HG02970 (cell line): ENCODE measurements around the gene PTPRJ.
A peak's percentile ranks its signal among the peaks of the same experiment; 100 is the strongest.
"Not testable (repeated sequence)": the region's sequence is repeated elsewhere in the genome, so short reads cannot be mapped to it uniquely, and the experiment has no call there.

Experiments used
- ATAC-seq: cut with Tn5 transposase; IDR thresholded peaks from one replicate; pipeline ENCODE4 v1.9.1; 2021; ENCODE audit warnings: mild to moderate bottlenecking, moderate library complexity, moderate number of reproducible peaks; ENCODE audit not compliant: unreplicated experiment, low FRiP score

The PTPRJ gene

GRCh38 chr11:48013269-48013901 lies 33.0 kb downstream of the PTPRJ start:
- peak; percentile 43 for ATAC-seq

DNA sequence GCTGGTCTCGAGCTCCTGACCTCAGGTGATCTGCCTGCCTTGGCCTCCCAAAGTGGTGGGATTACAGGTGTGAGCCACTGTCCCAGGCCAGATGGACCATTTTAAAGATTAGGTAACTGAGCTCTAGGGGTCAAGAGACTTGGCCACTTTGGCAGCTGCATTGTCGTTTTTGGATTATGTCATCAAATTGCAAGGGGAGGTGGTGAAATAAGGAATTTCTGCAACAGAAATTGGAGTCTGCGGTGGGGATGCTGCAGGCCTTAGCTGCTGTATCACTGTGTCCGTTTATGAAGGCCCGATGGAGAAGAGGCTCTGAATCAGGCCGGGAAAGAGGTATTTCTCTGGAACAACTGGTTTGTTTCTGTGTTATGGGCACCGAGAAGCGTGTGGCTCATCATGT lies 34.6 kb downstream of the PTPRJ start:
- no peak for ATAC-seq

- ATAC-seq: no peak
Measured at GRCh38 chr11:48017105-48017830, 36.9 kb downstream of the PTPRJ start.

- ATAC-seq: no peak
Measured at GRCh38 chr11:48017831-48018527, 37.6 kb downstream of the PTPRJ start.

GRCh38 chr11:48018528-48019216 lies 38.3 kb downstream of the PTPRJ start:
- no peak for ATAC-seq

DNA sequence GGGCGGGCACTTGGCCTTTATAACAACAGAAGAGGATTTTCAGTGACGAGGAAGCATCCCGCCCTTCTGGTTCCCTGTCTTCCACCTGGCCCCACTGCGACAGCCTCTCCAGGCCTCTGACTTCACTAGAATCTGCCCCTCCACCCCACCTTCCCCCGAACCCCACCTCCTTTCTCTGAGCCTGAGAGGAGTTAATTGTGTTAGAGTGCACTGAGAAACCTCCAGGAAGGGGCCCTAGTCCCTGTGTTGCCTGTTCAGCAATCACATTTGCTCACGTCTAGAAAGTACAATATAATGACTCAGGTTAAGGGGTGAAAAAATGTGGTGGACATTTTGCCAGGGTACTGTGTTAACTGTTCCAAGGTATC lies 38.8 kb downstream of the PTPRJ start:
- no peak for ATAC-seq

GRCh38 chr11:48019595-48019994 lies 39.2 kb downstream of the PTPRJ start:
- no peak for ATAC-seq

DNA sequence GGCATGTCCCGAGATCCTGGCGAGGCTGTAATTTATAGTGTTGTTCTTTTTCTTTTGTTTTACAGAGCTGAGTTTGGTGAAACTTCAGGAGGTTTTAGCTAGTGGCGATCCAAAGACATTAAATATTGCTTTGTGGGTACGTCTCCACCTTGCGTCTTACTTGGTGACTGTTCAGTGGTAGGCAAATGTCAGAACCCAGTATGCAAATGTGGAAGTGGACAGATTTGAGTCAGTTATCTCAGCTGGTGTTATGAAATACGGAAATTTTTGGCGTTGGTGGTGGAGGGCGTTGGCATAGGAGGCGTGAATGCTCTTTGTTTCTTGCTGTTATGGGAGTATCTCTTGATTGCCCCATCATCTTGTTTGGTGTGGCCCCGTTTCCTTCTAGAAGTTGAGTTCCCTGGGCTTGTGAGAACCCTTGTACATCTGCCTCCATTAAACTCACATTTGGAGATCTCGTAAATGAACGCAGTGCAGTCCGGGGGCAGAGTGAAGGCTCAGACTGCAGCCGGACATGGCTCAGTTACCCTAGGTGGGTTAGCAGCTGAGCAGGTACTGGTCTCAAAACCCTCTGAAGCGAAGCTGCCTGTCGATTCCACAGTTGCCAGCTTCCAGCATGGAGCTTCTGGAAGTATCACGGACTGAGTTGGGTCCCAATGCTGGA lies 39.9 kb downstream of the PTPRJ start:
- peak; percentile 49 for ATAC-seq

- ATAC-seq: not testable (repeated sequence)
Measured at GRCh38 chr11:48021201-48021820, 41.0 kb downstream of the PTPRJ start.

DNA sequence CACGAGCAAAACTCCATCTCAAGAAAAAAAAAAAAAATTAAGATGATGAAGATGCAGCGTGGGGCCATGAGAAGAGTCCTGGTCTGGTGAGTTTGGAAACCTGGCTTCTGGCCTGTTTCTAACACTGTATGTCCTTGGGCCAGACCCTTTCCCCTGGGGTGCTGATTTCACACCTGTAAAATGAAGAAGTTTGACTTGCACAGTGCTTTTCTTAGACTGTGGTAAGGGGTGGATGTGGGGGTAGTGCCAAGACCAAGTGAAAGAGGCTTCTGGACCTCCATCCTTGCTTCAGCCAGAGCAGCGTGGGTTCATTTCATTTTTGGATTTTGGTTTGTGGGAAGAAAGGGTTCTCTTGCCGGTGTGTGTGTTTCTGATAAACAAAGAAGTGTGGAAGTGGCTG lies 42.1 kb downstream of the PTPRJ start:
- ATAC-seq: no peak

GRCh38 chr11:48023608-48024007 lies 43.2 kb downstream of the PTPRJ start:
- not testable (repeated sequence) for ATAC-seq

GRCh38 chr11:48024635-48025071 lies 44.3 kb downstream of the PTPRJ start:
- ATAC-seq: no peak

DNA sequence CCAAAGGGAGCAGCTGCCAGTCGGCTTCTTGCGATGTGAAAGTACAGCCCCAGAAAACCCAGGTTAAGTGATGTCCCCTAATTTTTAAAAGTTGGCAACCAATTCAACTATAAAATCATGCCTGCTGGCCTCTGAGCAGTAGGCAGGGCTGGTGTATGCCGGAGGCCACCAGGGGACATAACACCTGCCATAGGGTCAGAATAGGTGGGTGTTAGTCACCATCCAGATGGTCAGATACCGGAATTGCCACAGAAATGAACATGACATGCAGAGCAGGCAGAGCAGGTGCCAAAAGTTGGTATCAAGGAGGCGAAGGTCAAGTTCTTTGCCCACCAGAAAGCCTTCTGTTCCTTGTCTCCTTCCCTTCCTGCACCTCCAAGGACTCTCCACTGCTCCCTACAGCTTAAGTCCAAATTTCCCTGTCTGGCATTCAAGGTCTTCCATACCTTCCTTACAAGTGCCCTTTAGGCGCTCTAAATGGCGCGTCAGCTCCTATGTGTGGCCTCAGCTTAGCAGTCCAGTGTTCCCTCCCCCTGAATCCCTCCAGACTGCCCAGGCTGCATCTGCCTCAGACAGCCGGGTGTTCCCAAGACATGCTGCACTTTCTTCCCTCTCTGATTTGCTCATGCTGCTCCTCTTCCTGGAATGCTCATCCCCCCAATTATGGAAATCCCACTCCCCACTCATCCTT lies 45.1 kb downstream of the PTPRJ start:
- ATAC-seq: no peak

DNA sequence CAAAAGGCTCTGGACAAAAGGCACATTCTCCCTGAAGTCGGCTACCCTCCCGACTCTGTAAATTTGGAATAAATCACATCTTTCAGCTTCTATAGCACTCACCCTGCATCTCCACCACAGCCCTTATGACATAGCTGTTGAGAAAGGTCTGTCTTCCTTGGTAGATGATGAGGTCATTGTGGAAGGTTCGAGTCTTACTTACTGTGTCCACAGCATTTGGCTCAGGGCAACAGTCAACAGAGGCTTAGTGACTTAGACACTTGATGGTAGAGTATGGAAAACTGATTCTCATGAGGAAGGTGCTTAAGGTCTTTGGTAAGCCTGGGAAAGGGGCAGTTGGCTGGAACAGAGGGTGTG lies 45.6 kb downstream of the PTPRJ start:
- ATAC-seq: no peak

- ATAC-seq: no peak
Measured at GRCh38 chr11:48028914-48029680, 48.7 kb downstream of the PTPRJ start.

DNA sequence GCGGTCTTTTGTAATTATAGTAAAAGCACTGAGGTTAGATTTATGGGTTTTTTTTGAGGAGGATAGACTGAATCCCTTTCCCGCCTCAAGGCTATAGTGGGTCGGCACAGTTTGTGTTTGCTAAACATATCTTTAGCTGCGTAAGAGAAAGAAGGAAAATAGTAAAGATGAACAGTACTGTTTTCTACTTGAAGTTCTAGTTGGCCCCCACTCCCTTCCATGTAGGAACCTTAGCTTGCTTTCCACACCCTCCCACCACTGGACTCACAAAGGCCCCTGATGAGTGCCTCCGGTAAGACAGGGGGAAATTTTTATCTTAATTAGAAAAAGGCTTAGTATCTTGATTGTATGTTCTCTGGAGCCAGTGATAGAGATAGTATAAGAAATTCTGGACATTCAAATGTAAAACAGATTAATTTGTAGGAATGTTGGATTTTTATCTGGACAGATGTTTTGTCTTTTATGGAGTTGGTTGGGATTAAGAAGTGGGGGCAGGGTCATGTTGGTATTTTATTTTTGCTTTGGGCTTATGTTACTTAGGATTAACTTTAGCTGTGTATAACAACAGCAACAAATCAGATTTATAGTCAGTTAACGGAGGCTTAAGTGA lies 49.4 kb downstream of the PTPRJ start:
- ATAC-seq: no peak

DNA sequence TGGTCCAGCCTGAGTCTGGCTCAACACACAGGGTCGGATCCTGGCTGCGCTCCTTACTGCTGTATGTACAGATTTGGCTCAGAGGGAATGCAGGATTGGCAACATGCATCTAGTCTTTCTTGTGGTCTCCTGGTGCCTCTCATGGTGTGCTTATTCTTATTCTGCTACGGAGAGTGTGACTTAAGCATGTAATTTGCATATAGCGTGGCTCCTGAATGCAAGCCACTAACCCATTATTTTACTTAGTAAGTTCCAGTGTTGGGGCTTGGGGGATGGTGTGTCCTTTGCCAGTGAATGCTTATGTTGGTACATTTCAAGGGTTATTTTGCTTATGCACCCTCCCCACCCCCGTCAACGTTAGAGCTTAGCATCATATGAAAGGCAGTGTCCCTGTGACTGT lies 51.2 kb downstream of the PTPRJ start:
- no peak for ATAC-seq

DNA sequence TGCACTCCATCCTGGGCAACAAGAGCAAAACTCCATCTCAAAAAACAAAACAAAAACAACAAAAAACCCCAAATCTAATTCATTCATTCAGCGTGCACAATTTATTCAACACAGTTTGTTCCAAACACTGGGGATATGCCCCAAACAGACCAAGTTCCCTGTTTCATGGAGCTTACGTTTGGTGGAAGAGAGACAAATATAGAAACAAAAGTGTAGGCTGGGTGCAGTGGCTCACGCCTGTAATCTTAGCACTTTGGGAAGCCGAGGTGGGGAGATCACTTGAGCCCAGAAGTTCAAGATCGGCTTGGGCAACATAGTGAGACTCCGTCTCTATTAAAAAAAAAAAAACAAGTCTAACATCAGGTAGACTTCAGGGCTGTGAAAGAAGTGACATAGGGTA lies 52.4 kb downstream of the PTPRJ start:
- no peak for ATAC-seq
